D721Med (cell line): ENCODE data around the gene BAHCC1.

Source experiments
- DNase-seq: peaks from one replicate; pipeline ENCODE4 v3.0.0; 2011; ENCODE audit warnings: low spot score; ENCODE audit not compliant: insufficient read length
- FAIRE-seq: peaks from 2 replicates; lab custom pipeline; 2011; peaks lifted over from hg19 to GRCh38; lab: Jason Lieb, UNC
- CTCF ChIP-seq: IDR thresholded peaks from 2 replicates; pipeline ENCODE4 v1.5.1; 2012; ENCODE audit warnings: mild to moderate bottlenecking, control low read depth; ENCODE audit not compliant: insufficient read depth; ENCODE audit errors: missing control alignments

BAHCC1 gene

GRCh38 chr17:81448950-81449349 is 53.7 kb downstream of the BAHCC1 start:
- TF ChIP-seq CTCF = no peak
- FAIRE-seq (no peak), DNase-seq (no peak)

- DNase-seq (no peak), FAIRE-seq (no peak)
- TF ChIP-seq CTCF = no peak
Observed at GRCh38 chr17:81449351-81449750, 54.1 kb downstream of the BAHCC1 start.

GRCh38 chr17:81451823-81452222 is 56.6 kb downstream of the BAHCC1 start:
- FAIRE-seq (no peak), DNase-seq (no peak)
- no peak for TF ChIP-seq CTCF

GRCh38 chr17:81452551-81452950 is 57.3 kb downstream of the BAHCC1 start:
- DNase-seq = no peak
- FAIRE-seq = no peak
- no peak for TF ChIP-seq CTCF

- FAIRE-seq (no peak), DNase-seq (no peak)
- no peak for TF ChIP-seq CTCF
Observed at GRCh38 chr17:81453076-81453475, 57.8 kb downstream of the BAHCC1 start.

GRCh38 chr17:81453712-81454111 is 58.5 kb downstream of the BAHCC1 start:
- FAIRE-seq (no peak), DNase-seq (no peak)
- TF ChIP-seq CTCF = no peak

- no peak for DNase-seq
- TF ChIP-seq CTCF = no peak
- no peak for FAIRE-seq
Observed at GRCh38 chr17:81454473-81454872, 59.2 kb downstream of the BAHCC1 start.
